GM12878 (cell line): Measurements from ENCODE around the gene ZNF282. TPM values are rescaled to one million over a fixed set of nuclear protein-coding genes. Genes with fewer than 3 reads are reported as not detected.

Experiments used
- ATAC-seq: fragments of 200-7000 bp; cut with Tn5 transposase; 3 replicates; pipeline ENCODE4 v1.9.1; 2020; ENCODE audit warnings: mild to moderate bottlenecking, moderate library complexity
- BruUV-seq: library from RNA; stranded (reverse); fragments of 400-500 nt; replicated peaks from 2 replicates; lab custom pipeline; 2021; lab: Mats Ljungman, UMichigan
- CTCF ChIA-PET: fragments of 300-600 bp; sonication (Branson Sonifier 250); formaldehyde crosslinking; extraction: SDS; loops from one replicate; lab custom pipeline; 2021; ENCODE audit warnings: inconsistent platforms; lab: Yijun Ruan, JAX
- POLR2A ChIA-PET: fragments of 350-600 bp; formaldehyde crosslinking; extraction: SDS; loops from one replicate; lab custom pipeline; 2021; ENCODE audit warnings: inconsistent platforms; lab: Charles Lee
- RAD21 ChIA-PET: fragments of 300-600 bp; sonication (Branson Sonifier 250); formaldehyde crosslinking; loops from one replicate; lab custom pipeline; 2023; ENCODE audit warnings: antibody characterized with exemption; ENCODE audit not compliant: unreplicated experiment; lab: Charles Lee
- SMC1A ChIA-PET: fragments of 300-600 bp; sonication (Branson Sonifier 250); formaldehyde crosslinking; loops from one replicate; lab custom pipeline; 2023; ENCODE audit not compliant: unreplicated experiment, uncharacterized antibody; lab: Charles Lee
- DNase-seq: peaks from one replicate; pipeline ENCODE4 v3.0.0-alpha.2; 2011; ENCODE audit warnings: low read depth, low spot score
- FAIRE-seq: peaks from 3 replicates; lab custom pipeline; 2011; peaks lifted over from hg19 to GRCh38; lab: Jason Lieb, UNC
- H2AFZ ChIP-seq: 2 replicates; pipeline ENCODE4 v1.6.0; 2011; ENCODE audit warnings: low read depth, low read length, control low read depth; ENCODE audit not compliant: control insufficient read depth
- H3K27ac ChIP-seq: 2 replicates; pipeline ENCODE4 v1.5.1; 2011; ENCODE audit warnings: control low read depth; ENCODE audit not compliant: control insufficient read depth, insufficient read depth
- H3K27me3 ChIP-seq, 2 experiments: replicated peaks in 1 of 2; 2 replicates each; pipeline versions ENCODE4 v1.6.0 to v1.6.1; 2011; ENCODE audit warnings: low read length in 1 of 2; ENCODE audit not compliant: control insufficient read depth in 2 of 2, insufficient read depth in 2 of 2
- H3K36me3 ChIP-seq, 2 experiments: 2 replicates each; pipeline ENCODE4 v1.5.1; 2011; ENCODE audit warnings: low read length in 1 of 2; ENCODE audit not compliant: control insufficient read depth in 2 of 2, insufficient read depth in 2 of 2
- H3K4me1 ChIP-seq: 2 replicates; pipeline ENCODE4 v1.6.1; 2011; ENCODE audit warnings: mild to moderate bottlenecking, low read length, moderate library complexity, mixed read lengths; ENCODE audit not compliant: control insufficient read depth, insufficient read depth
- H3K4me2 ChIP-seq: 2 replicates; pipeline ENCODE4 v1.6.0; 2011; ENCODE audit warnings: control low read depth; ENCODE audit not compliant: control insufficient read depth, insufficient read depth
- H3K4me3 ChIP-seq: fragments of 200-600 bp; sonication (generic); 2 replicates; pipeline ENCODE4 v1.5.1; 2016
- H3K79me2 ChIP-seq: 2 replicates; pipeline ENCODE4 v1.6.0; 2011; ENCODE audit warnings: low read length; ENCODE audit not compliant: control insufficient read depth, insufficient read depth
- H3K9ac ChIP-seq: 2 replicates; pipeline ENCODE4 v1.8.0; 2011; ENCODE audit warnings: low read length, control low read depth, mixed read lengths; ENCODE audit not compliant: control insufficient read depth, insufficient read depth
- H3K9me3 ChIP-seq: replicated peaks from 3 replicates; pipeline ENCODE4 v1.5.1; 2011; ENCODE audit warnings: mild to moderate bottlenecking, low read length; ENCODE audit not compliant: control insufficient read depth, insufficient read depth
- H4K20me1 ChIP-seq: 2 replicates; pipeline ENCODE4 v1.6.0; 2011; ENCODE audit not compliant: control insufficient read depth, insufficient read depth
- ETV6 ChIP-seq, 2 experiments: fragments of 450-650 bp in 1 of 2; IDR thresholded peaks in 1 of 2; conservative IDR thresholded peaks in 1 of 2; 2 replicates each; pipeline ENCODE4 v1.6.1; 2014; ENCODE audit warnings: antibody characterized with exemption in 1 of 2, borderline replicate concordance in 1 of 2, low read depth in 1 of 2, mild to moderate bottlenecking in 1 of 2, moderate library complexity in 1 of 2
- MTA3 ChIP-seq: IDR thresholded peaks from 2 replicates; pipeline ENCODE4 v1.6.1; 2012; ENCODE audit warnings: low read length, inconsistent platforms, borderline replicate concordance
- NBN ChIP-seq: fragments of 450-650 bp; IDR thresholded peaks from 2 replicates; pipeline ENCODE4 v1.6.1; 2016
- NFXL1 ChIP-seq: fragments of 450-650 bp; IDR thresholded peaks from 2 replicates; pipeline ENCODE4 v1.6.1; 2017; ENCODE audit warnings: antibody characterized with exemption, mild to moderate bottlenecking, borderline replicate concordance
- NR2C2 ChIP-seq: IDR thresholded peaks from 2 replicates; pipeline ENCODE4 v1.6.1; 2011; ENCODE audit warnings: borderline replicate concordance, low read depth; ENCODE audit not compliant: control insufficient read depth, insufficient read length
- RUNX3 ChIP-seq: IDR thresholded peaks from 2 replicates; pipeline ENCODE4 v1.6.1; 2012; ENCODE audit warnings: low read length, inconsistent platforms
- SPI1 ChIP-seq: IDR thresholded peaks from 2 replicates; pipeline ENCODE4 v1.6.1; 2011; ENCODE audit warnings: low read depth, mild to moderate bottlenecking, low read length, moderate library complexity, borderline replicate concordance; ENCODE audit not compliant: insufficient read depth
- SUZ12 ChIP-seq: fragments of 200-600 bp; sonication (generic); IDR thresholded peaks from one replicate; pipeline ENCODE4 v1.6.1; 2018; ENCODE audit warnings: antibody characterized with exemption, mild to moderate bottlenecking; ENCODE audit not compliant: unreplicated experiment
- TCF3 ChIP-seq: IDR thresholded peaks from 2 replicates; pipeline ENCODE4 v1.6.1; 2012; ENCODE audit warnings: low read depth, mild to moderate bottlenecking, low read length, borderline replicate concordance; ENCODE audit not compliant: insufficient read depth
- WGBS: methylation state at CpG from one replicate; pipeline ENCODE4 v1.1.6; 2016; ENCODE audit warnings: low lambda C conversion rate; ENCODE audit not compliant: insufficient replicate concordance, insufficient coverage; ENCODE audit errors: missing lambda C conversion rate; 5-methylcytosine and 5-hydroxymethylcytosine counted together
- in situ Hi-C: fragments of 300-500 bp; cut with MboI; formaldehyde crosslinking; loops from 9 replicates; pipeline ENCODE4 v1.14.3; 2018; ENCODE audit warnings: mixed read lengths
- intact Hi-C: fragments of 100-400 bp; cut with micrococcal nuclease; formaldehyde crosslinking; loops from one replicate; pipeline ENCODE4 v1.14.2; 2022; ENCODE audit not compliant: unreplicated experiment
- polyA plus RNA-seq, 11 experiments: library from polyadenylated mRNA; depleted of rRNA in 4 of 11; unstranded in 6 of 11; stranded (reverse) in 5 of 11; fragments of >200 nt; fragmentation: Nextera tagmentation in 4 of 11; fragmentation: Illumina TruSeq in 1 of 11; extraction: Ambion mirVana in 4 of 11; extraction: Trizol in 1 of 11; gene quantifications; 1 replicate in 1 of 11; 2 replicates in 10 of 11; pipeline versions ENCODE4 v1.2.1 to v1.2.3, GENCODE V29; 2011 to 2016; ENCODE audit warnings: inconsistent platforms in 2 of 11, missing spikeins in 2 of 11, low read depth in 1 of 11
- total RNA-seq, 4 experiments: library from RNA; depleted of rRNA in 3 of 4; stranded (reverse); fragments of >200 nt in 3 of 4; fragmentation: Illumina TruSeq in 1 of 4; extraction: Trizol in 1 of 4; gene quantifications; 2 replicates each; pipeline versions ENCODE4 v1.2.1 to v1.2.3, GENCODE V29; 2013 to 2021
- TF ChIP-seq, protein P1 (sequence below): fragments of 450-650 bp; IDR thresholded peaks from 2 replicates; pipeline ENCODE4 v1.6.1; 2017; ENCODE audit warnings: borderline replicate concordance
- TF ChIP-seq, protein P2 (sequence below): IDR thresholded peaks from 2 replicates; pipeline ENCODE4 v1.6.1; 2012; ENCODE audit warnings: low read length, inconsistent platforms
- TF ChIP-seq, protein P3 (sequence below): fragments of 450-650 bp; IDR thresholded peaks from 2 replicates; pipeline ENCODE4 v1.6.1; 2017; ENCODE audit warnings: mild to moderate bottlenecking, moderate library complexity
- TF ChIP-seq, protein P4 (sequence below): fragments of 450-650 bp; IDR thresholded peaks from 2 replicates; pipeline ENCODE4 v1.6.1; 2018; ENCODE audit warnings: borderline replicate concordance, mild to moderate bottlenecking; ENCODE audit not compliant: partially characterized antibody
- TF ChIP-seq, protein P5 (sequence below): IDR thresholded peaks from 2 replicates; pipeline ENCODE4 v1.6.1; 2011; ENCODE audit warnings: low read depth, low read length, improper control_type of control experiment, borderline replicate concordance

ZNF282 gene
- total and polyA plus RNA-seq, 10 of the 15 experiments (the other 5 are each of a cell fraction or from before 2014, with no cell fraction given), result 0.35 to 28.4 (median 8.1) TPM

DNA sequence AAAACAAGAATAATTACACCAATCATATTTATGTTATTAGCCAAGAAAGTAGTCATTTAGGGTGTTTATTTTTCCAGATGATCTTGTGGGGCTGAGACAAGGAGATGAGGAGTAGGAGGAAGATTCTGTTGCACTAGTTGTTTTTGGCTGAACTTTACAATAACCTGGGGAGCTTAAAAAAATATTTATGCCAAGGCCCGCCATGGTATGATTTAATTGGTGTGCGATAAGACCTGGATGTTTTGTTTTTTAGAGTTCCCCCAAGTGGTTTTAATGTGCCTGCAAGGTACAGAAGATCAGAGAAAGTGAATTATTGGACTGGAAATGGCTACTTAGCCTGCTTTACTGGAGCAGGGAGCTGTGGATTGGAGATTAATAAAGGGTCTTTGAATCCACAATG, 7.1 kb upstream of the ZNF282 start:
- FAIRE-seq (no peak), DNase-seq (no peak), ATAC-seq (no peak)
- Histone ChIP-seq H3K4me2 (no peak overlapping the region), H3K9ac (no peak overlapping the region), H3K79me2 (no peaks in the 10 kb centered on the region), H3K36me3 (no peaks in the 10 kb centered on the region), H3K4me3 (no peak overlapping the region), H3K9me3 (no peaks in the 10 kb centered on the region), H3K27ac (no peak overlapping the region), H4K20me1 (no peaks in the 10 kb centered on the region), H3K4me1 (no peaks in the 10 kb centered on the region), H3K27me3 (no peaks in the 10 kb centered on the region), H2AFZ (no peak overlapping the region)
- SMC1A ChIA-PET, result no interaction called here
- intact Hi-C loops, result no loop called here
- RAD21 ChIA-PET, result no interaction called here
- POLR2A ChIA-PET, result no interaction called here
- in situ Hi-C loops, result no loop called here
- BruUV-seq, result no TSS peak
- 96% methylated on average over 2 of the region's 2 CpGs for WGBS
- CTCF ChIA-PET, result interaction anchor here (0.8 kb wide), 1 partner anchor 8 kb away, joined by 6 read pairs; no protein-coding TSS in a partner anchor
- no peak for TF ChIP-seq NR2C2
- TF ChIP-seq, protein P1, sequence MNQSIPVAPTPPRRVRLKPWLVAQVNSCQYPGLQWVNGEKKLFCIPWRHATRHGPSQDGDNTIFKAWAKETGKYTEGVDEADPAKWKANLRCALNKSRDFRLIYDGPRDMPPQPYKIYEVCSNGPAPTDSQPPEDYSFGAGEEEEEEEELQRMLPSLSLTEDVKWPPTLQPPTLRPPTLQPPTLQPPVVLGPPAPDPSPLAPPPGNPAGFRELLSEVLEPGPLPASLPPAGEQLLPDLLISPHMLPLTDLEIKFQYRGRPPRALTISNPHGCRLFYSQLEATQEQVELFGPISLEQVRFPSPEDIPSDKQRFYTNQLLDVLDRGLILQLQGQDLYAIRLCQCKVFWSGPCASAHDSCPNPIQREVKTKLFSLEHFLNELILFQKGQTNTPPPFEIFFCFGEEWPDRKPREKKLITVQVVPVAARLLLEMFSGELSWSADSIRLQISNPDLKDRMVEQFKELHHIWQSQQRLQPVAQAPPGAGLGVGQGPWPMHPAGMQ, result no peak
- no peak for TF ChIP-seq NFXL1
- TF ChIP-seq, protein P2, sequence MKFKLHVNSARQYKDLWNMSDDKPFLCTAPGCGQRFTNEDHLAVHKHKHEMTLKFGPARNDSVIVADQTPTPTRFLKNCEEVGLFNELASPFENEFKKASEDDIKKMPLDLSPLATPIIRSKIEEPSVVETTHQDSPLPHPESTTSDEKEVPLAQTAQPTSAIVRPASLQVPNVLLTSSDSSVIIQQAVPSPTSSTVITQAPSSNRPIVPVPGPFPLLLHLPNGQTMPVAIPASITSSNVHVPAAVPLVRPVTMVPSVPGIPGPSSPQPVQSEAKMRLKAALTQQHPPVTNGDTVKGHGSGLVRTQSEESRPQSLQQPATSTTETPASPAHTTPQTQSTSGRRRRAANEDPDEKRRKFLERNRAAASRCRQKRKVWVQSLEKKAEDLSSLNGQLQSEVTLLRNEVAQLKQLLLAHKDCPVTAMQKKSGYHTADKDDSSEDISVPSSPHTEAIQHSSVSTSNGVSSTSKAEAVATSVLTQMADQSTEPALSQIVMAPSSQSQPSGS, result no peak
- TF ChIP-seq NBN, result no peak
- no peak for TF ChIP-seq MTA3
- TF ChIP-seq, protein P3, sequence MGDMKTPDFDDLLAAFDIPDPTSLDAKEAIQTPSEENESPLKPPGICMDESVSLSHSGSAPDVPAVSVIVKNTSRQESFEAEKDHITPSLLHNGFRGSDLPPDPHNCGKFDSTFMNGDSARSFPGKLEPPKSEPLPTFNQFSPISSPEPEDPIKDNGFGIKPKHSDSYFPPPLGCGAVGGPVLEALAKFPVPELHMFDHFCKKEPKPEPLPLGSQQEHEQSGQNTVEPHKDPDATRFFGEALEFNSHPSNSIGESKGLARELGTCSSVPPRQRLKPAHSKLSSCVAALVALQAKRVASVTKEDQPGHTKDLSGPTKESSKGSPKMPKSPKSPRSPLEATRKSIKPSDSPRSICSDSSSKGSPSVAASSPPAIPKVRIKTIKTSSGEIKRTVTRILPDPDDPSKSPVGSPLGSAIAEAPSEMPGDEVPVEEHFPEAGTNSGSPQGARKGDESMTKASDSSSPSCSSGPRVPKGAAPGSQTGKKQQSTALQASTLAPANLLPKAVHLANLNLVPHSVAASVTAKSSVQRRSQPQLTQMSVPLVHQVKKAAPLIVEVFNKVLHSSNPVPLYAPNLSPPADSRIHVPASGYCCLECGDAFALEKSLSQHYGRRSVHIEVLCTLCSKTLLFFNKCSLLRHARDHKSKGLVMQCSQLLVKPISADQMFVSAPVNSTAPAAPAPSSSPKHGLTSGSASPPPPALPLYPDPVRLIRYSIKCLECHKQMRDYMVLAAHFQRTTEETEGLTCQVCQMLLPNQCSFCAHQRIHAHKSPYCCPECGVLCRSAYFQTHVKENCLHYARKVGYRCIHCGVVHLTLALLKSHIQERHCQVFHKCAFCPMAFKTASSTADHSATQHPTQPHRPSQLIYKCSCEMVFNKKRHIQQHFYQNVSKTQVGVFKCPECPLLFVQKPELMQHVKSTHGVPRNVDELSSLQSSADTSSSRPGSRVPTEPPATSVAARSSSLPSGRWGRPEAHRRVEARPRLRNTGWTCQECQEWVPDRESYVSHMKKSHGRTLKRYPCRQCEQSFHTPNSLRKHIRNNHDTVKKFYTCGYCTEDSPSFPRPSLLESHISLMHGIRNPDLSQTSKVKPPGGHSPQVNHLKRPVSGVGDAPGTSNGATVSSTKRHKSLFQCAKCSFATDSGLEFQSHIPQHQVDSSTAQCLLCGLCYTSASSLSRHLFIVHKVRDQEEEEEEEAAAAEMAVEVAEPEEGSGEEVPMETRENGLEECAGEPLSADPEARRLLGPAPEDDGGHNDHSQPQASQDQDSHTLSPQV, result no peak
- TF ChIP-seq ETV6 (conservative IDR thresholded peaks at IDR 0.05 in 1 of 2, IDR thresholded peaks at IDR 0.05 in 1 of 2; ENCODE audit: borderline replicate concordance in 1 of 2, low read depth in 1 of 2), result no peak
- no peak for TF ChIP-seq TCF3
- TF ChIP-seq SPI1, result no peak
- TF ChIP-seq, protein P4, sequence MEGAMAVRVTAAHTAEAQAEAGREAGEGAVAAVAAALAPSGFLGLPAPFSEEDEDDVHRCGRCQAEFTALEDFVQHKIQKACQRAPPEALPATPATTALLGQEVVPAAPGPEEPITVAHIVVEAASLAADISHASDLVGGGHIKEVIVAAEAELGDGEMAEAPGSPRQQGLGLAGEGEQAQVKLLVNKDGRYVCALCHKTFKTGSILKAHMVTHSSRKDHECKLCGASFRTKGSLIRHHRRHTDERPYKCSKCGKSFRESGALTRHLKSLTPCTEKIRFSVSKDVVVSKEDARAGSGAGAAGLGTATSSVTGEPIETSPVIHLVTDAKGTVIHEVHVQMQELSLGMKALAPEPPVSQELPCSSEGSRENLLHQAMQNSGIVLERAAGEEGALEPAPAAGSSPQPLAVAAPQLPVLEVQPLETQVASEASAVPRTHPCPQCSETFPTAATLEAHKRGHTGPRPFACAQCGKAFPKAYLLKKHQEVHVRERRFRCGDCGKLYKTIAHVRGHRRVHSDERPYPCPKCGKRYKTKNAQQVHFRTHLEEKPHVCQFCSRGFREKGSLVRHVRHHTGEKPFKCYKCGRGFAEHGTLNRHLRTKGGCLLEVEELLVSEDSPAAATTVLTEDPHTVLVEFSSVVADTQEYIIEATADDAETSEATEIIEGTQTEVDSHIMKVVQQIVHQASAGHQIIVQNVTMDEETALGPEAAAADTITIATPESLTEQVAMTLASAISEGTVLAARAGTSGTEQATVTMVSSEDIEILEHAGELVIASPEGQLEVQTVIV, result no peak
- TF ChIP-seq RUNX3, result no peak
- TF ChIP-seq, protein P5, sequence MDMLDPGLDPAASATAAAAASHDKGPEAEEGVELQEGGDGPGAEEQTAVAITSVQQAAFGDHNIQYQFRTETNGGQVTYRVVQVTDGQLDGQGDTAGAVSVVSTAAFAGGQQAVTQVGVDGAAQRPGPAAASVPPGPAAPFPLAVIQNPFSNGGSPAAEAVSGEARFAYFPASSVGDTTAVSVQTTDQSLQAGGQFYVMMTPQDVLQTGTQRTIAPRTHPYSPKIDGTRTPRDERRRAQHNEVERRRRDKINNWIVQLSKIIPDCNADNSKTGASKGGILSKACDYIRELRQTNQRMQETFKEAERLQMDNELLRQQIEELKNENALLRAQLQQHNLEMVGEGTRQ, result no peak
- TF ChIP-seq SUZ12, result no peak
